Measurements from ENCODE around the gene DNAJC5G. TPM values are rescaled to one million over a fixed set of nuclear protein-coding genes. Genes with fewer than 3 reads are reported as not detected.
A peak's percentile ranks its signal among the peaks of the same experiment; 100 is the strongest.

Gene DNAJC5G
- total RNA-seq, 4 donors from 2014 or later = 0.42 TPM; not detected in 3

DNA sequence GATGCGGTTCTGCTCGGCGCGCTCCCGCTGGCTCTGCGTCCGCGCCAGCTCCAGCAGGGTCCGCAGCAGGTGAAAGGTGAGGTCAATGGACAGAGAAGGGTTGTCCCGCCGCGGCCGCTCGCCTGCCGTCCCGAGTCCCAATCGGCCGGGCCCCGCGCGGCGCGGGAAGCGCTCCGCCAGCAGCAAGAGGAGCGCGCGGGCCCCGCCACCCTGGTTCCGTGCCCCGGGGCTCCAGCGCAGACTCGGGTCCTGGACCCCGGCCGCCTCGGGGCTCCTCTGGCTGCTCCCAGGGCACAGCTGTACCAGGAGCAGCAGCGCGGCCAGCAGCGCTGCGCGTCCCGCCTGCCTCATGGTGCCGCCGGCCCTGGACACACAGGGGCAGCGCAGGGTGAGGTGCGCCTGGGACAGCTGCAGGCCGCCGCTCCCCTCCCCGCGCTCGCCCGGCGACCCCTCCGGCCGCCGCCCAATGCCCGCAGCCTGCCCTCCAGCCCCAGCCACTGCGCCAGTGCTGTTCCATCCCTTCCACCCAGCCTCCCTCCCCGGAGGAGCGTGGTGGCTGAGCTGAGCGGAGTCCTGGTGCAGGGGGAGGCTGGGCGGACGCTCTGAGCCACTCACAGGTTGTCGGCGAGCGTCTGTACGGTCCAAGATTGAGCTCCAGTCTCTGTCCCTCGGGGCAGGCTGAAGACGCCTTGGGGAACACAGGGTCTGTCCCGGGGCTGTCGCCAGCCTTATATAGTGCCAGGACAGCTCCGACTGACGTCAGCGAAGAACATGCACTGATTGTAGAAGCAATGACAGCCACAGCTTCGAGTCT lies 32.5 kb downstream of the DNAJC5G start:
- Histone ChIP-seq H3K27ac (replicated peaks in 1 of 4) (no peak overlapping the region), H3K4me1 (peaks cover 17 to 36% (median 33%) of the 10 kb centered on the region in 4 donors), H3K36me3 (peaks cover 6 to 79% (median 35%) of the 10 kb centered on the region in 4 donors), H3K4me3 (peak overlapping the region in 2 of 4 donors; percentile 16 to 20), H3K27me3 (peaks cover 0 to 48% (median 31%) of the 10 kb centered on the region in 4 donors), H3K9me3 (no peaks in the 10 kb centered on the region)
- no peak for TF ChIP-seq CTCF (IDR thresholded peaks at IDR 0.05)
- TF ChIP-seq POLR2AphosphoS5 (IDR thresholded peaks at IDR 0.05) = no peak
- TF ChIP-seq EP300 (IDR thresholded peaks at IDR 0.05) = no peak
- TF ChIP-seq POLR2A (IDR thresholded peaks at IDR 0.05; ENCODE audit: low read depth) = no peak
- intact Hi-C loops (cut with DNase I) = no loop called here
- 14% methylated on average over 17 of the region's 75 CpGs for WGBS
- no peak for DNase-seq (ENCODE audit: extremely low spot score)

DNA sequence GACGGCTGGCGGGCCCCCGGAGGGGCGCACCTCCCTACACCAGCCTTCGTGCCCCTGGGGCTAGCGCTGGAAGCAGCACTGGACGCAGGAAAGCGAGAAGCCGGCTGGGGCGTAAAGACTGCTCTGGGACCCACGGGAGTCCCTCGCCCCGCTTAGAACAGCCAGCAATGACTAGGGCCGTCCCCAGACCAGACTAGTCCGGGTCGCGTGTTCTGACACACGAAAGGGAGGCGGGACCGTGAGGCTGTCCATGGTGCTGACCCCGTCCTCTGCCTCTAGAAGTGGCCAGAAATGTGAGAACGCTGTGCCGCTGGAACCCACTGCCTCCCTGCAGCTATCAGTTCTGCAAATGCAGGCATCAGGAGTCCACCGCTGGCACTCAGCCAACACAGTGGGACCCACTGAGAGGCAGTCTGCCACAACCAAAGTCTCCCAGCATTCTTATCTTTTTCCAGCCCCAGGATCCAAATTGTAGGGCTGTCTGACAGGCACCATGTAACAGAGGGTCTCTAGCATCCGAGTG lies 33.2 kb downstream of the DNAJC5G start, which contains the start of gene UCN:
Gene UCN, minus strand, starts transcription at position 87 of the 523 bp plus-strand sequence. CDS start 550 bp downstream, outside the sequence.
- TF ChIP-seq POLR2AphosphoS5 (IDR thresholded peaks at IDR 0.05) = no peak
- TF ChIP-seq CTCF (IDR thresholded peaks at IDR 0.05) = no peak
- no peak for TF ChIP-seq EP300 (IDR thresholded peaks at IDR 0.05)
- no peak for TF ChIP-seq POLR2A (IDR thresholded peaks at IDR 0.05; ENCODE audit: low read depth)
- Histone ChIP-seq H3K4me3 (peak within 1 kb of the TSS in 2 of 4 donors; percentile 16 to 20), H3K27me3 (peaks cover 0 to 48% (median 31%) of the 10 kb centered on the region in 4 donors), H3K4me1 (peaks cover 12 to 31% (median 28%) of the 10 kb centered on the region in 4 donors), H3K27ac (replicated peaks in 1 of 4) (no peak within 1 kb of the TSS), H3K36me3 (peaks cover 6 to 79% (median 37%) of the 10 kb centered on the region in 4 donors), H3K9me3 (no peaks in the 10 kb centered on the region)
- DNase-seq (ENCODE audit: extremely low spot score) = no peak
- intact Hi-C loops (cut with DNase I) = no loop called here
- 43% methylated on average over 11 of the region's 25 CpGs for WGBS

DNA sequence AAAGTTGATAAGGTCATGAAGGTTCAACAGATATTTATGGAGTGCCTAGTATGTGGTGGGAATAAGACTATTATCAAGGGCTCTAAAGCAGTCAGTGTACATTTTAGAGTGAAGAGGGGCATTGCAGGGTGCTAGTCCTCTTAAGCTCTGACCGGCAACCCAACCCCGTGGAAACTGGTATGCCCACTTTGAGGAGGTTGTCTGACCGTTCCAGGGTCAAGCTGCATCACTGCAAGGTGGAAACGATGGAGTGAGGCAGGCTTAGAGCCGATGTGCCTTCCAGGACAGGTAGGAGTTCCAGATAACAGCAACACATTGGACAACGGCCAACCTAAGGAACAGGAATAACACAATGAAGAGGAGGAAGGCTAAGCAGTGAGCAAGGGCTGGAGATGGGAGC lies 34.4 kb downstream of the DNAJC5G start:
- Histone ChIP-seq H3K9me3 (no peaks in the 10 kb centered on the region), H3K4me3 (no peak overlapping the region), H3K27ac (replicated peaks in 1 of 4) (no peak overlapping the region), H3K27me3 (peaks cover 0 to 44% (median 31%) of the 10 kb centered on the region in 4 donors), H3K36me3 (peaks cover 6 to 74% (median 37%) of the 10 kb centered on the region in 4 donors), H3K4me1 (peaks cover 12 to 31% (median 28%) of the 10 kb centered on the region in 4 donors)
- intact Hi-C loops (cut with DNase I) = no loop called here
- no peak for DNase-seq (ENCODE audit: extremely low spot score)
- 94% methylated on average over 6 of the region's 6 CpGs for WGBS
- TF ChIP-seq EP300 (IDR thresholded peaks at IDR 0.05) (no peak), POLR2A (IDR thresholded peaks at IDR 0.05; ENCODE audit: low read depth) (no peak), POLR2AphosphoS5 (IDR thresholded peaks at IDR 0.05) (no peak), CTCF (IDR thresholded peaks at IDR 0.05) (no peak)

GRCh38 chr2:27312152-27312551 lies 36.9 kb downstream of the DNAJC5G start:
- H3K27ac ChIP-seq (replicated peaks in 1 of 4) = no peak overlapping the region
- intact Hi-C loops (cut with DNase I) = no loop called here
- TF ChIP-seq EP300 (IDR thresholded peaks at IDR 0.05) = no peak
- TF ChIP-seq POLR2A (IDR thresholded peaks at IDR 0.05; ENCODE audit: low read depth) = no peak
- TF ChIP-seq CTCF (IDR thresholded peaks at IDR 0.05) = no peak
- TF ChIP-seq POLR2AphosphoS5 (IDR thresholded peaks at IDR 0.05) = no peak
- no peak overlapping the region for H3K4me3 ChIP-seq
- peaks cover 5 to 18% (median 16%) of the 10 kb centered on the region in 4 donors for H3K4me1 ChIP-seq
- H3K36me3 ChIP-seq = peaks cover 6 to 64% (median 45%) of the 10 kb centered on the region in 4 donors
- no peak for DNase-seq (ENCODE audit: extremely low spot score)
- no peaks in the 10 kb centered on the region for H3K9me3 ChIP-seq
- peaks cover 0 to 19% (median 13%) of the 10 kb centered on the region in 4 donors for H3K27me3 ChIP-seq
- WGBS = 100% methylated on average over 3 of the region's 3 CpGs
